Breast epithelium (tissue), 4 donors: ENCODE results near the gene FAM3B. TPM values are rescaled to one million over a fixed set of nuclear protein-coding genes. Genes with fewer than 3 reads are reported as not detected.
"Not testable (repeated sequence)": the region's sequence is repeated elsewhere in the genome, so short reads cannot be mapped to it uniquely, and the experiment has no call there.

Source experiments
- DNase-seq, 2 donors: peaks; one replicate each; pipeline ENCODE4 v3.0.0-alpha.2; 2019; ENCODE audit warnings: low spot score in 2 of 2
- H3K27ac ChIP-seq, 2 donors: fragments of 200-600 bp; sonication (generic) in 1 of 2; one replicate each; pipeline ENCODE4 v1.5.1; 2016 to 2019; ENCODE audit warnings: mild to moderate bottlenecking in 1 of 2
- H3K27me3 ChIP-seq, 2 donors: fragments of 200-600 bp; sonication (generic) in 1 of 2; one replicate each; pipeline versions ENCODE4 v1.5.1 to v1.6.0; 2017 to 2019; ENCODE audit warnings: control low read depth in 1 of 2, mild to moderate bottlenecking in 1 of 2
- H3K36me3 ChIP-seq: fragments of 200-600 bp; one replicate; pipeline ENCODE4 v1.5.1; 2019
- H3K4me1 ChIP-seq, 2 donors: fragments of 200-600 bp; sonication (generic); one replicate each; pipeline ENCODE4 v1.5.1; 2016 to 2019; ENCODE audit warnings: control low read depth in 1 of 2
- H3K4me3 ChIP-seq, 3 donors: fragments of 200-600 bp; sonication (generic); 1 replicate in 2 of 3; 2 replicates in 1 of 3; pipeline ENCODE4 v1.5.1; 2016 to 2019; ENCODE audit warnings: mild to moderate bottlenecking in 3 of 3, moderate library complexity in 2 of 3
- H3K9me3 ChIP-seq, 2 donors: fragments of 200-600 bp; sonication (generic) in 1 of 2; one replicate each; pipeline ENCODE4 v1.5.1; 2016 to 2019; ENCODE audit warnings: control low read depth in 1 of 2
- POLR2A ChIP-seq: fragments of 450-650 bp; IDR thresholded peaks from one replicate; pipeline ENCODE4 v1.6.1; 2016; ENCODE audit warnings: antibody characterized with exemption, mild to moderate bottlenecking, moderate library complexity
- POLR2AphosphoS5 ChIP-seq, 3 donors: sonication (generic); formaldehyde crosslinking; IDR thresholded peaks; one replicate each; pipeline ENCODE4 v1.6.1; 2017; ENCODE audit warnings: antibody characterized with exemption in 3 of 3
- intact Hi-C: fragments of 100-400 bp; cut with DNase I; formaldehyde crosslinking; loops from one replicate; pipeline ENCODE4 v1.15.1; 2023; ENCODE audit warnings: low total_unique reads
- total RNA-seq, 3 donors: library from RNA; depleted of rRNA; stranded (reverse); fragments of >200 nt; gene quantifications; one replicate each; pipeline ENCODE4 v1.1.0, GENCODE V29; 2016
- TF ChIP-seq, protein P1 (sequence below), 3 donors: fragments of 450-650 bp; IDR thresholded peaks; one replicate each; pipeline ENCODE4 v1.5.1; 2016 to 2017; ENCODE audit warnings: antibody characterized with exemption in 3 of 3, mild to moderate bottlenecking in 3 of 3, moderate library complexity in 3 of 3

The FAM3B gene
- total RNA-seq, 3 donors from 2014 or later = 1.6 to 13.6 (median 10.5) TPM

GRCh38 chr21:41358193-41359166 is 41.9 kb downstream of the FAM3B start:
- H3K36me3 ChIP-seq = no peaks in the 10 kb centered on the region
- intact Hi-C loops = loop anchor here (2.0 kb wide), 1 partner anchor 26 kb away; no protein-coding TSS in a partner anchor
- DNase-seq = peak; percentile 1 to 36
- H3K4me1 ChIP-seq = peaks cover 0 to 6% of the 10 kb centered on the region in 2 donors
- TF ChIP-seq POLR2A = no peak
- TF ChIP-seq, protein P1, sequence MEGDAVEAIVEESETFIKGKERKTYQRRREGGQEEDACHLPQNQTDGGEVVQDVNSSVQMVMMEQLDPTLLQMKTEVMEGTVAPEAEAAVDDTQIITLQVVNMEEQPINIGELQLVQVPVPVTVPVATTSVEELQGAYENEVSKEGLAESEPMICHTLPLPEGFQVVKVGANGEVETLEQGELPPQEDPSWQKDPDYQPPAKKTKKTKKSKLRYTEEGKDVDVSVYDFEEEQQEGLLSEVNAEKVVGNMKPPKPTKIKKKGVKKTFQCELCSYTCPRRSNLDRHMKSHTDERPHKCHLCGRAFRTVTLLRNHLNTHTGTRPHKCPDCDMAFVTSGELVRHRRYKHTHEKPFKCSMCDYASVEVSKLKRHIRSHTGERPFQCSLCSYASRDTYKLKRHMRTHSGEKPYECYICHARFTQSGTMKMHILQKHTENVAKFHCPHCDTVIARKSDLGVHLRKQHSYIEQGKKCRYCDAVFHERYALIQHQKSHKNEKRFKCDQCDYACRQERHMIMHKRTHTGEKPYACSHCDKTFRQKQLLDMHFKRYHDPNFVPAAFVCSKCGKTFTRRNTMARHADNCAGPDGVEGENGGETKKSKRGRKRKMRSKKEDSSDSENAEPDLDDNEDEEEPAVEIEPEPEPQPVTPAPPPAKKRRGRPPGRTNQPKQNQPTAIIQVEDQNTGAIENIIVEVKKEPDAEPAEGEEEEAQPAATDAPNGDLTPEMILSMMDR (IDR thresholded peaks at IDR 0.05) = no peak
- no peak for TF ChIP-seq POLR2AphosphoS5 (IDR thresholded peaks at IDR 0.05)
- H3K9me3 ChIP-seq = no peaks in the 10 kb centered on the region
- no peaks in the 10 kb centered on the region for H3K27me3 ChIP-seq
- no peak overlapping the region for H3K4me3 ChIP-seq
- no peak overlapping the region for H3K27ac ChIP-seq

- TF ChIP-seq POLR2A (no peak), POLR2AphosphoS5 (IDR thresholded peaks at IDR 0.05) (no peak)
- TF ChIP-seq, protein P1 (IDR thresholded peaks at IDR 0.05) = no peak
- Histone ChIP-seq H3K4me3 (no peak overlapping the region), H3K27me3 (no peaks in the 10 kb centered on the region), H3K36me3 (no peaks in the 10 kb centered on the region), H3K4me1 (peaks cover 0 to 6% of the 10 kb centered on the region in 2 donors), H3K27ac (no peak overlapping the region), H3K9me3 (no peaks in the 10 kb centered on the region)
- DNase-seq = peak; percentile 5 to 47
- intact Hi-C loops = loop anchor here (2.0 kb wide), 1 partner anchor 26 kb away; no protein-coding TSS in a partner anchor
Observed at GRCh38 chr21:41359286-41359685, 42.7 kb downstream of the FAM3B start.

- not testable (repeated sequence) for H3K36me3 ChIP-seq, H3K27me3 ChIP-seq, H3K9me3 ChIP-seq, H3K4me1 ChIP-seq, H3K4me3 ChIP-seq, DNase-seq
- H3K27ac ChIP-seq = peak overlapping the region in 1 of 2 donors; percentile 97
- intact Hi-C loops = loop anchor here (2.0 kb wide), 1 partner anchor 25 kb away; no protein-coding TSS in a partner anchor
Observed at GRCh38 chr21:41359754-41360071, 43.1 kb downstream of the FAM3B start.

- Histone ChIP-seq H3K4me1 (peaks cover 0 to 6% of the 10 kb centered on the region in 2 donors), H3K4me3 (peak overlapping the region in 1 of 3 donors; percentile 18), H3K9me3 (no peaks in the 10 kb centered on the region), H3K27ac (peak overlapping the region; percentile 84 to 97), H3K36me3 (no peaks in the 10 kb centered on the region), H3K27me3 (no peaks in the 10 kb centered on the region)
- TF ChIP-seq, protein P1 (IDR thresholded peaks at IDR 0.05) = peak in 1 of 3 donors; percentile 33
- TF ChIP-seq POLR2AphosphoS5 (IDR thresholded peaks at IDR 0.05) (peak in 1 of 3 donors; percentile 20), POLR2A (no peak)
- DNase-seq = peak; percentile 53 to 64
- intact Hi-C loops = no loop called here
Observed at GRCh38 chr21:41360072-41360821, 43.6 kb downstream of the FAM3B start.

- peak overlapping the region; percentile 44 to 68 (median 46) for H3K4me3 ChIP-seq
Observed at GRCh38 chr21:41361053-41361785, 44.6 kb downstream of the FAM3B start.

More at GRCh38 chr21:41361053-41361785, 44.6 kb downstream of the FAM3B start:
- Histone ChIP-seq H3K36me3 (no peaks in the 10 kb centered on the region), H3K9me3 (no peaks in the 10 kb centered on the region), H3K27me3 (no peaks in the 10 kb centered on the region), H3K4me1 (peaks cover 0 to 6% of the 10 kb centered on the region in 2 donors), H3K27ac (peak overlapping the region; percentile 84 to 97)
- TF ChIP-seq POLR2AphosphoS5 (IDR thresholded peaks at IDR 0.05) = no peak
- TF ChIP-seq, protein P1 (IDR thresholded peaks at IDR 0.05) = no peak
- intact Hi-C loops = no loop called here
- peak; percentile 17 to 39 for DNase-seq
